ENCODE results near the gene GPC5. TPM values are rescaled to one million over a fixed set of nuclear protein-coding genes. Genes with fewer than 3 reads are reported as not detected.

The GPC5 gene
- total and polyA plus RNA-seq, 4 donors = 0.51 to 22.4 (median 2.0) TPM

- TF ChIP-seq ZBTB33 (IDR thresholded peaks at IDR 0.05) (no peak), ATF3 (IDR thresholded peaks at IDR 0.05) (no peak), HNF4G (IDR thresholded peaks at IDR 0.05) (no peak)
Observed at GRCh38 chr13:91565296-91565695, 166.9 kb downstream of the GPC5 start (continued).

GRCh38 chr13:91567485-91568207 lies 169.2 kb downstream of the GPC5 start:
- H3K4me3 ChIP-seq (ENCODE audit: low read depth in 1 of 3, low read length in 3 of 3) = no peak overlapping the region
- no peak overlapping the region for H3K9ac ChIP-seq (ENCODE audit: low read depth in 1 of 2, low read length in 2 of 2)
- no peaks in the 10 kb centered on the region for H3K4me1 ChIP-seq (ENCODE audit: control insufficient read depth in 4 of 4, insufficient read depth in 4 of 4, low read length in 3 of 4)
- H3K27me3 ChIP-seq (ENCODE audit: control insufficient read depth in 4 of 4, insufficient read depth in 4 of 4, low read length in 3 of 4) = no peaks in the 10 kb centered on the region
- TF ChIP-seq EGR1 (IDR thresholded peaks at IDR 0.05; ENCODE audit: low read depth in 2 of 2) (no peak), REST (IDR thresholded peaks at IDR 0.05) (no peak), RAD21 (IDR thresholded peaks at IDR 0.05) (no peak), FOXA2 (IDR thresholded peaks at IDR 0.05) (no peak), RXRA (IDR thresholded peaks at IDR 0.05) (no peak), ATF3 (IDR thresholded peaks at IDR 0.05) (no peak), ZBTB33 (IDR thresholded peaks at IDR 0.05) (no peak), NR2F2 (IDR thresholded peaks at IDR 0.05) (no peak), TAF1 (conservative IDR thresholded peaks at IDR 0.05) (no peak)
- 92% methylated on average over 5 of the region's 5 CpGs for WGBS
- no peaks in the 10 kb centered on the region for H3K36me3 ChIP-seq (ENCODE audit: control insufficient read depth in 4 of 4, insufficient read depth in 3 of 4, low read depth in 1 of 4, low read length in 3 of 4)
- no peak overlapping the region for H3K27ac ChIP-seq (ENCODE audit: low read depth in 1 of 2, low read length in 2 of 2)
- DNase-seq (ENCODE audit: low spot score) = no peak
- no peaks in the 10 kb centered on the region for H3K9me3 ChIP-seq (ENCODE audit: control insufficient read depth in 4 of 4, low read length in 3 of 4)

- no peaks in the 10 kb centered on the region for H3K4me1 ChIP-seq (ENCODE audit: control insufficient read depth in 4 of 4, insufficient read depth in 4 of 4, low read length in 3 of 4)
- WGBS = 92% methylated on average over 5 of the region's 5 CpGs
Observed at GRCh38 chr13:91571681-91572080, 173.3 kb downstream of the GPC5 start.

More at GRCh38 chr13:91571681-91572080, 173.3 kb downstream of the GPC5 start:
- no peak for DNase-seq (ENCODE audit: low spot score)
- no peaks in the 10 kb centered on the region for H3K36me3 ChIP-seq (ENCODE audit: control insufficient read depth in 4 of 4, insufficient read depth in 3 of 4, low read depth in 1 of 4, low read length in 3 of 4)
- no peaks in the 10 kb centered on the region for H3K9me3 ChIP-seq (ENCODE audit: control insufficient read depth in 4 of 4, low read length in 3 of 4)
- no peak overlapping the region for H3K27ac ChIP-seq (ENCODE audit: low read depth in 1 of 2, low read length in 2 of 2)
- no peak overlapping the region for H3K4me3 ChIP-seq (ENCODE audit: low read depth in 1 of 3, low read length in 3 of 3)
- no peak overlapping the region for H3K9ac ChIP-seq (ENCODE audit: low read depth in 1 of 2, low read length in 2 of 2)
- H3K27me3 ChIP-seq (ENCODE audit: control insufficient read depth in 4 of 4, insufficient read depth in 4 of 4, low read length in 3 of 4) = no peaks in the 10 kb centered on the region
- no peak for TF ChIP-seq RAD21 (IDR thresholded peaks at IDR 0.05)
